H1 (cell line): ENCODE measurements around the gene SLC2A5. TPM values are rescaled to one million over a fixed set of nuclear protein-coding genes. Genes with fewer than 3 reads are reported as not detected.

Source experiments
- CTCF ChIA-PET: fragments of 300-600 bp; sonication (Branson Sonifier 250); formaldehyde crosslinking; loops from one replicate; lab custom pipeline; 2021; ENCODE audit not compliant: partially characterized antibody; lab: Charles Lee
- POLR2A ChIA-PET: fragments of 300-600 bp; sonication (Branson Sonifier 250); formaldehyde crosslinking; loops from one replicate; lab custom pipeline; 2021; ENCODE audit warnings: inconsistent platforms; ENCODE audit not compliant: partially characterized antibody; lab: Charles Lee
- DNase-seq, 2 experiments: peaks; one replicate each; pipeline versions ENCODE4 v3.0.0 to v3.0.0-alpha.2; 2010 to 2022; ENCODE audit warnings: low spot score in 2 of 2, low read depth in 1 of 2, mixed read lengths in 1 of 2
- FAIRE-seq: peaks from 2 replicates; lab custom pipeline; 2011; peaks lifted over from hg19 to GRCh38; lab: Jason Lieb, UNC
- H2AFZ ChIP-seq: 2 replicates; pipeline ENCODE4 v1.8.1; 2012; ENCODE audit warnings: low read length, inconsistent platforms
- H2AK5ac ChIP-seq: 2 replicates; pipeline ENCODE4 v1.6.1; 2013; ENCODE audit warnings: low read depth, low read length
- H2BK120ac ChIP-seq: replicated peaks from 2 replicates; pipeline ENCODE3; 2013; ENCODE audit warnings: low read depth, low read length, inconsistent platforms
- H2BK12ac ChIP-seq: 2 replicates; pipeline ENCODE4 v1.6.1; 2013; ENCODE audit warnings: low read depth, low read length
- H2BK15ac ChIP-seq: 2 replicates; pipeline ENCODE4 v1.6.1; 2013; ENCODE audit warnings: low read length
- H2BK20ac ChIP-seq: 2 replicates; pipeline ENCODE4 v1.6.1; 2013; ENCODE audit warnings: low read length
- H2BK5ac ChIP-seq: 2 replicates; pipeline ENCODE4 v1.6.1; 2013; ENCODE audit warnings: low read depth, low read length
- H3K14ac ChIP-seq: 2 replicates; pipeline ENCODE4 v1.6.1; 2013; ENCODE audit warnings: inconsistent platforms; ENCODE audit not compliant: insufficient read length
- H3K18ac ChIP-seq: 2 replicates; pipeline ENCODE4 v1.6.1; 2013; ENCODE audit warnings: low read length; ENCODE audit errors: extremely low read depth
- H3K23ac ChIP-seq: 2 replicates; pipeline ENCODE4 v1.6.1; 2013; ENCODE audit warnings: inconsistent platforms; ENCODE audit not compliant: insufficient read length
- H3K23me2 ChIP-seq: 2 replicates; pipeline ENCODE4 v1.6.1; 2013; ENCODE audit warnings: low read depth, low read length
- H3K27ac ChIP-seq: 2 replicates; pipeline ENCODE4 v1.6.1; 2011; ENCODE audit warnings: low read depth, low read length, inconsistent platforms
- H3K27me3 ChIP-seq, 4 experiments: replicated peaks in 1 of 4; 1 replicate in 1 of 4; 2 replicates in 3 of 4; pipeline versions ENCODE4 v1.6.1 to v1.8.1; 2011 to 2013; ENCODE audit warnings: low read length in 3 of 4, mild to moderate bottlenecking in 3 of 4, inconsistent platforms in 2 of 4, mixed read lengths in 2 of 4, moderate library complexity in 1 of 4; ENCODE audit not compliant: control insufficient read depth in 3 of 4, insufficient read depth in 3 of 4; ENCODE audit errors: extremely low read depth in 1 of 4
- H3K36me3 ChIP-seq, 4 experiments: 2 replicates each; pipeline versions ENCODE4 v1.6.1 to v1.8.1; 2011 to 2013; ENCODE audit warnings: mild to moderate bottlenecking in 4 of 4, low read length in 3 of 4, moderate library complexity in 2 of 4, control low read depth in 1 of 4, inconsistent platforms in 1 of 4; ENCODE audit not compliant: insufficient read depth in 4 of 4, control insufficient read depth in 2 of 4
- H3K4ac ChIP-seq: replicated peaks from 2 replicates; pipeline ENCODE3; 2013; ENCODE audit warnings: low read length, low read depth, mixed read lengths, inconsistent platforms; ENCODE audit not compliant: insufficient read length
- H3K4me1 ChIP-seq, 4 experiments: replicated peaks in 1 of 4; 1 replicate in 1 of 4; 2 replicates in 3 of 4; pipeline versions ENCODE4 v1.6.1 to v1.8.1; 2011 to 2013; ENCODE audit warnings: low read length in 3 of 4, inconsistent platforms in 2 of 4, mixed read lengths in 1 of 4; ENCODE audit not compliant: insufficient read depth in 4 of 4, control insufficient read depth in 3 of 4
- H3K4me2 ChIP-seq, 2 experiments: 2 replicates each; pipeline versions ENCODE4 v1.6.1 to v1.8.1; 2011 to 2013; ENCODE audit warnings: low read depth in 2 of 2, low read length in 2 of 2, control low read depth in 1 of 2, inconsistent platforms in 1 of 2, mild to moderate bottlenecking in 1 of 2; ENCODE audit not compliant: insufficient read depth in 1 of 2
- H3K4me3 ChIP-seq, 4 experiments: fragments of 200-600, 300-600 bp in 1 of 4; sonication (generic), shearing (Covaris generic), sonication (Bioruptor Twin) in 1 of 4; 2 replicates each; pipeline versions ENCODE4 v1.5.1 to v1.8.1; 2011 to 2016; ENCODE audit warnings: low read length in 4 of 4, low read depth in 3 of 4, control low read depth in 2 of 4, inconsistent platforms in 2 of 4, mild to moderate bottlenecking in 2 of 4, mixed read lengths in 1 of 4, moderate library complexity in 1 of 4; ENCODE audit not compliant: insufficient read depth in 2 of 4; ENCODE audit errors: extremely low read depth in 1 of 4
- H3K56ac ChIP-seq: replicated peaks from 2 replicates; pipeline ENCODE3; 2013; ENCODE audit warnings: low read depth, mild to moderate bottlenecking, mixed read lengths, low read length, inconsistent platforms; ENCODE audit not compliant: insufficient read length
- H3K79me1 ChIP-seq: 2 replicates; pipeline ENCODE4 v1.6.1; 2013; ENCODE audit warnings: low read depth, low read length, control low read depth
- H3K79me2 ChIP-seq, 2 experiments: 2 replicates each; pipeline versions ENCODE4 v1.6.1 to v1.8.1; 2012 to 2013; ENCODE audit warnings: low read length in 2 of 2, mild to moderate bottlenecking in 2 of 2, inconsistent platforms in 1 of 2; ENCODE audit not compliant: insufficient read depth in 2 of 2, control insufficient read depth in 1 of 2
- H3K9ac ChIP-seq, 4 experiments: replicated peaks in 1 of 4; 1 replicate in 1 of 4; 2 replicates in 3 of 4; pipeline versions ENCODE4 v1.6.1 to v1.8.1; 2011 to 2013; ENCODE audit warnings: low read depth in 3 of 4, low read length in 3 of 4, control low read depth in 2 of 4, mild to moderate bottlenecking in 2 of 4, moderate library complexity in 2 of 4, inconsistent platforms in 1 of 4; ENCODE audit errors: extremely low read depth in 1 of 4
- H3K9me3 ChIP-seq, 2 experiments: 2 replicates each; pipeline versions ENCODE4 v1.6.1 to v1.8.1; 2012 to 2013; ENCODE audit warnings: mild to moderate bottlenecking in 2 of 2, moderate library complexity in 2 of 2, control low read depth in 1 of 2, inconsistent platforms in 1 of 2, low read depth in 1 of 2, low read length in 1 of 2, mixed read lengths in 1 of 2; ENCODE audit not compliant: insufficient read depth in 2 of 2
- H4K20me1 ChIP-seq, 2 experiments: replicated peaks in 1 of 2; 2 replicates each; pipeline versions ENCODE3 to v1.8.1; 2011 to 2013; ENCODE audit warnings: inconsistent platforms in 2 of 2, low read length in 2 of 2, mild to moderate bottlenecking in 1 of 2; ENCODE audit not compliant: insufficient read depth in 2 of 2, control insufficient read depth in 1 of 2
- H4K5ac ChIP-seq: 2 replicates; pipeline ENCODE4 v1.6.1; 2013; ENCODE audit warnings: low read length, low read depth, mixed read lengths, inconsistent platforms; ENCODE audit not compliant: insufficient read length
- H4K8ac ChIP-seq: 2 replicates; pipeline ENCODE4 v1.8.0; 2013; ENCODE audit warnings: mild to moderate bottlenecking, moderate library complexity, low read length, inconsistent platforms; ENCODE audit not compliant: insufficient read depth; ENCODE audit errors: extremely low read depth
- H4K91ac ChIP-seq: replicated peaks from 2 replicates; pipeline ENCODE3; 2013; ENCODE audit warnings: low read length, mixed read lengths, inconsistent platforms; ENCODE audit not compliant: insufficient read length
- CTCF ChIP-seq, 3 experiments: IDR thresholded peaks; 1 replicate in 2 of 3; 2 replicates in 1 of 3; pipeline versions ENCODE4 v1.5.1 to v1.6.1; 2011; ENCODE audit warnings: low read length in 3 of 3, mild to moderate bottlenecking in 3 of 3, inconsistent platforms in 2 of 3, low read depth in 1 of 3, moderate library complexity in 1 of 3; ENCODE audit not compliant: insufficient read depth in 1 of 3; ENCODE audit errors: control extremely low read depth in 1 of 3
- JUND ChIP-seq: IDR thresholded peaks from 2 replicates; pipeline ENCODE4 v1.6.1; 2011; ENCODE audit warnings: mild to moderate bottlenecking, improper control_type of control experiment, low read length
- RAD21 ChIP-seq, 2 experiments: IDR thresholded peaks in 1 of 2; conservative IDR thresholded peaks in 1 of 2; 2 replicates each; pipeline ENCODE4 v1.6.1; 2011; ENCODE audit warnings: low read depth in 2 of 2, low read length in 2 of 2, improper control_type of control experiment in 1 of 2, inconsistent platforms in 1 of 2, mild to moderate bottlenecking in 1 of 2, moderate library complexity in 1 of 2
- SP1 ChIP-seq: IDR thresholded peaks from 2 replicates; pipeline ENCODE4 v1.6.1; 2011; ENCODE audit warnings: low read depth, low read length
- SP2 ChIP-seq: IDR thresholded peaks from 2 replicates; pipeline ENCODE4 v1.6.1; 2012; ENCODE audit warnings: mild to moderate bottlenecking, low read length, inconsistent platforms
- TAF7 ChIP-seq: optimal IDR thresholded peaks from 2 replicates; pipeline ENCODE3; 2011; ENCODE audit warnings: low read depth, mild to moderate bottlenecking, inconsistent platforms, low read length, moderate library complexity, borderline replicate concordance
- TEAD4 ChIP-seq: IDR thresholded peaks from 2 replicates; pipeline ENCODE4 v1.6.1; 2012; ENCODE audit warnings: low read depth, low read length, inconsistent platforms, mixed read lengths
- YY1 ChIP-seq: IDR thresholded peaks from 2 replicates; pipeline ENCODE4 v1.6.1; 2011; ENCODE audit warnings: low read depth, mild to moderate bottlenecking, low read length
- WGBS, 2 experiments: shearing (Covaris generic) in 1 of 2; methylation state at CpG; one replicate each; pipeline versions ENCODE4 v1.1.6 to v1.1.7; 2013 to 2015; ENCODE audit warnings: low lambda C conversion rate in 2 of 2, mixed read lengths in 2 of 2, inconsistent platforms in 1 of 2, low coverage in 1 of 2, missing lambda C conversion rate in 1 of 2; ENCODE audit not compliant: insufficient replicate concordance in 2 of 2, insufficient coverage in 1 of 2, insufficient read length in 1 of 2; ENCODE audit errors: extremely low coverage in 1 of 2, missing lambda C conversion rate in 1 of 2; 5-methylcytosine and 5-hydroxymethylcytosine counted together
- polyA plus RNA-seq, 7 experiments: library from polyadenylated mRNA; depleted of rRNA in 3 of 7; stranded (reverse) in 5 of 7; unstranded in 2 of 7; fragments of >200 nt in 5 of 7; fragments of 200-250 nt in 2 of 7; gene quantifications; 1 replicate in 5 of 7; 2 replicates in 1 of 7; 4 replicates in 1 of 7; pipeline versions ENCODE4 v1.2.1 to v1.2.3, GENCODE V29; 2011 to 2013; ENCODE audit warnings: missing spikeins in 2 of 7, mixed read lengths in 2 of 7
- total RNA-seq: library from RNA; stranded (reverse); fragmentation: NEBNext Ultra II Directional; extraction: Animal tissue kit (Norgen Biotek cat#: 25700); gene quantifications from 2 replicates; pipeline ENCODE4 v1.2.1, GENCODE V29; 2021

SLC2A5 gene
- total and polyA plus RNA-seq, 2 of the 8 experiments (the other 6 are each of a cell fraction or from before 2014, with no cell fraction given) = 0.12 TPM; not detected in 1

GRCh38 chr1:9101510-9102146 lies 32.2 kb upstream of the SLC2A5 start:
- peak; percentile 81 for FAIRE-seq
- WGBS, 2 experiments = 46% methylated on average over 4 of the region's 4 CpGs; no CpG with 5 or more reads in 1 of the 2 experiments
- no peaks in the 10 kb centered on the region for H3K36me3 ChIP-seq

More at GRCh38 chr1:9101510-9102146, 32.2 kb upstream of the SLC2A5 start:
- Histone ChIP-seq H3K56ac (no peak overlapping the region), H4K20me1 (no peaks in the 10 kb centered on the region), H2BK12ac (peak overlapping the region; percentile 68; the same call in 1 of the 2 replicates), H3K79me2 (no peaks in the 10 kb centered on the region), H2AFZ (no peak overlapping the region), H3K14ac (no peak overlapping the region), H3K79me1 (no peaks in the 10 kb centered on the region), H3K4me2 (no peak overlapping the region), H2BK5ac (no peak overlapping the region), H3K9ac (no peak overlapping the region), H2BK20ac (no peak overlapping the region), H4K91ac (no peak overlapping the region), H4K8ac (peak overlapping the region; percentile 40; the same call in 1 of the 2 replicates), H3K4ac (no peak overlapping the region), H2BK15ac (no peak overlapping the region; the same call in 1 of the 2 replicates), H3K4me3 (no peak overlapping the region), H3K18ac (no peak overlapping the region), H4K5ac (no peak overlapping the region), H3K23ac (no peak overlapping the region), H2BK120ac (no peak overlapping the region), H3K27me3 (no peaks in the 10 kb centered on the region), H3K23me2 (no peaks in the 10 kb centered on the region), H3K9me3 (peaks cover 3 to 4% of the 10 kb centered on the region in 2 experiments; a peak in 1 of 4 replicates), H2AK5ac (no peak overlapping the region), H3K27ac (no peak overlapping the region), H3K4me1 (peaks cover 0 to 2% (median 0%) of the 10 kb centered on the region in 4 experiments; a peak in 3 of 7 replicates)
- ChIA-PET CTCF (interaction anchor here (0.7 to 13.9 kb wide), 42 partner anchors 9 to 340 kb away, joined by 3 to 156 read pairs (median 4); partner anchors contain the start of genes GPR157 and SLC2A7), POLR2A (interaction anchor here (0.9 to 4.0 kb wide), 3 partner anchors 81 to 94 kb away, joined by 3 to 26 read pairs (median 7); no protein-coding TSS in a partner anchor)
- peak; percentile 17 to 68 for DNase-seq
- TF ChIP-seq CTCF (IDR thresholded peaks at IDR 0.05; ENCODE audit: control extremely low read depth in 1 of 3, insufficient read depth in 1 of 3, low read depth in 1 of 3, low read length in 3 of 3) = peak; percentile 81 to 86 (median 85)
- peak; percentile 67; the same call in 1 of the 2 replicates for TF ChIP-seq YY1
- no peak for TF ChIP-seq TAF7
- peak; percentile 90 for TF ChIP-seq RAD21 (IDR thresholded peaks at IDR 0.05 in 1 of 2, conservative IDR thresholded peaks at IDR 0.05 in 1 of 2; ENCODE audit: low read depth in 2 of 2, low read length in 2 of 2)
- TF ChIP-seq TEAD4 = peak; percentile 23; the same call in 1 of the 2 replicates
- TF ChIP-seq SP1 = 0 out of 2 replicates have a peak, but pooled peaks have one; percentile 54
- TF ChIP-seq SP2 = no peak
- peak; percentile 15; the same call in 1 of the 2 replicates for TF ChIP-seq JUND
